GM12875 (cell line): ENCODE data around the gene PLXNA4.

ENCODE experiments used
- H3K4me3 ChIP-seq: one replicate; pipeline ENCODE4 v1.5.1; 2011; ENCODE audit warnings: low read depth, low read length, control low read depth
- TF ChIP-seq, protein P1 (sequence below): IDR thresholded peaks from 2 replicates; pipeline ENCODE4 v1.5.1; 2011; ENCODE audit warnings: low read depth, mild to moderate bottlenecking, control low read depth, inconsistent platforms, low read length, moderate library complexity, borderline replicate concordance; ENCODE audit not compliant: insufficient read depth

The PLXNA4 gene

DNA sequence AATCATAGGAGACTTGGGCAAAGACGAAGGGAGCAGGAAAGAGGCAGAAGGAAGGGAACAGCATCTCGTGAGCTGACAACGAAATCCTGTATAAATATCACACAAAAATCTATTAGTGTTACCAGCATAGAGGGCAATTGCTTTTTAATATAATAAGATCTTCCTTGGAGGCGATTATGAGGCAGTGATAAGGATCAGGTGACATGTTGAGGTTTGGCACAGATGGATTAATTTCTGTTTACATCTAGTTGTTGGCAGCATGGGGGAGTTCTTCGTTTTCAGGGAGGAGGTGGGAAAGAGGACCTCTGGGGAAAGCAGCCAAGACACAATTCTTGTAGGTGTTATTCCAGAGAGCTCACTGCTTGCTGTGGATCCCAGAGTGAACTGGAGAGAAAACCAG, 163.8 kb downstream of the PLXNA4 start:
- TF ChIP-seq, protein P1, sequence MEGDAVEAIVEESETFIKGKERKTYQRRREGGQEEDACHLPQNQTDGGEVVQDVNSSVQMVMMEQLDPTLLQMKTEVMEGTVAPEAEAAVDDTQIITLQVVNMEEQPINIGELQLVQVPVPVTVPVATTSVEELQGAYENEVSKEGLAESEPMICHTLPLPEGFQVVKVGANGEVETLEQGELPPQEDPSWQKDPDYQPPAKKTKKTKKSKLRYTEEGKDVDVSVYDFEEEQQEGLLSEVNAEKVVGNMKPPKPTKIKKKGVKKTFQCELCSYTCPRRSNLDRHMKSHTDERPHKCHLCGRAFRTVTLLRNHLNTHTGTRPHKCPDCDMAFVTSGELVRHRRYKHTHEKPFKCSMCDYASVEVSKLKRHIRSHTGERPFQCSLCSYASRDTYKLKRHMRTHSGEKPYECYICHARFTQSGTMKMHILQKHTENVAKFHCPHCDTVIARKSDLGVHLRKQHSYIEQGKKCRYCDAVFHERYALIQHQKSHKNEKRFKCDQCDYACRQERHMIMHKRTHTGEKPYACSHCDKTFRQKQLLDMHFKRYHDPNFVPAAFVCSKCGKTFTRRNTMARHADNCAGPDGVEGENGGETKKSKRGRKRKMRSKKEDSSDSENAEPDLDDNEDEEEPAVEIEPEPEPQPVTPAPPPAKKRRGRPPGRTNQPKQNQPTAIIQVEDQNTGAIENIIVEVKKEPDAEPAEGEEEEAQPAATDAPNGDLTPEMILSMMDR: no peak
- no peak overlapping the region for H3K4me3 ChIP-seq

DNA sequence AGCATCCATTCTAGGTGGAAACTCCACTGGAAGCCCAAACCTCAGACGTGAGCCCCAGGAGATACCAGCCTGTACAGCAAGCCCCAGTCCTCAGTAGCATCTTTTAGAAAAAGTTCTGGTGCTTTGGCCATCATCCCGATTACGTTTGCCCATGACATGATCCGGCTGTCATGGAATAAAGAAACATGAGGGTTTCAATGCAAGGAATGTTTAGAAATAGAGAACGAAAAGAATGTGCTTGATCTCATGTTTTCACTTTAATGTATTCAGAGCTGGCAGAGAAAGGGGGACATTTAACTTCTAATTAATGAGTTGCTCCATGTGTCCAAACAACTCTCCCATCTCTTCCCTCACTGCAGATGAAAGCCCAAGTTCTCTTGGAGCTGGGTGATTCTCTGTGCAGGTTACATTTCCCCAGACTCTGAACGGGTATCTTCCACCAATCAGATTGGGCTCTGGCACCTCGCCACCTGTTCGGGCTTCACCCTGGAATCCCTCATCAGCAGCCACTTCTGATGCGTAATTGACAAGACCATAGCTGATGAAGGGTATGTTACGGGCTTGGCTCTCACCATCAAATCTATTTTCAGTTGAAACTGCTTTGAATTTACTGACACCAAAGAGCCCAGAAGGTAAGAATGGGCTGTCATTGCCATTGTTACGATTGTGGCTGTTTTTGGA, 165.3 kb downstream of the PLXNA4 start:
- TF ChIP-seq, protein P1: no peak
- H3K4me3 ChIP-seq: no peak overlapping the region

DNA sequence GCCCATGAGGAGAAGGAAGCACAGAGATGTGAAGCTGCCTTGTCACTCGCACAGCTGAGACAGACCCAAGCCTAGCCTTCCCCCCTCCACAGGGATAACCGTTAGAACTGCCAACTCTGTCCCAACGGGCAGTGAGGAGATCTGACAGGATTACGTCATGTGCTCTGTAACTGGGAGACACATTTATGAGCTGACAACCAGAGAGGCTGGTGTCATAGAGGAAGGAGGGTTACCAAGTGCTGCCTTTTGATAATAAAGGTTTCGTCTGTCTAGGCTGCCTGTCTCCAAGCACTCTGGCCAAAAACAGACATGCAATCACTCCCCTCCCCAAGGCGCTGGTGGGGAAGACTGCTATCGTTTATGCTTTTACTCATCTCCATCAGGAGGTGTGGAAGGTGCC, 165.9 kb downstream of the PLXNA4 start:
- H3K4me3 ChIP-seq: no peak overlapping the region
- TF ChIP-seq, protein P1: no peak

DNA sequence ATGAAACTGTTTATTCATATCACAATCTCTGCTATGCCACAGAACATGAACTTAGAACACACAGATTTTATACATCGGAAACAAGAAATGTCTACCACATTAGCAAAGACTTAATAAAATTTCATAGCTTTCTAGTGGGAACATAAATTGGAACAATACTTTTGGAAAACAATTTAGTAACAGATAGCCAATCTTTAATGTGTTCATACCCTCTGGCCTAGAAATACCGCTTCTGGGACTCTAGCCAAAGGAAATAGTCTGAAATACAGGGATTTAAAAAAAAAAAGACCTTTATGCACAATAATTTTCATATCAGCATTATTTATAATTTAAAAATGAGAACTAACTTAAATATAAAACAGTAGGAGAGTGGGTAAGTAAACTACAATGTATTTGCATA, 168.5 kb downstream of the PLXNA4 start:
- TF ChIP-seq, protein P1: no peak
- no peak overlapping the region for H3K4me3 ChIP-seq

DNA sequence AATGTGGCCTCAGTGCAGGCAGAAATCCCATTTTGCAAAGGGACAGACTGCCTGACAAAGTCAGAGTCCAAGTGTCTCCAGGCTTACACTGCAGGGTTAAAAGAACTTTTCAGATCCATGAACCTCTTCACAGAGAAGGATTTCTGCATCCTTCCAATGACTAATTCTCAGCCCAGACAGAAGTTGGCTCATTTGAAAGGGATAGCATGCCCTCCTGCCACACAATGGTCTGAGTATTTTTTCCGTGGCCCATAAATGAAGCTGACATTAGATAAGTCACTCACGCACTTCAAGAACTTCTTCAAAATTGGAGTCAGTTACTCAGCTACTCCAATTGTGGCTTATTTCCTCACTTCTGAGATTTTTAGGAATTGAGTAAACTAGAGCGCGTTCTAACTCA, 170.2 kb downstream of the PLXNA4 start:
- TF ChIP-seq, protein P1: no peak
- no peak overlapping the region for H3K4me3 ChIP-seq

DNA sequence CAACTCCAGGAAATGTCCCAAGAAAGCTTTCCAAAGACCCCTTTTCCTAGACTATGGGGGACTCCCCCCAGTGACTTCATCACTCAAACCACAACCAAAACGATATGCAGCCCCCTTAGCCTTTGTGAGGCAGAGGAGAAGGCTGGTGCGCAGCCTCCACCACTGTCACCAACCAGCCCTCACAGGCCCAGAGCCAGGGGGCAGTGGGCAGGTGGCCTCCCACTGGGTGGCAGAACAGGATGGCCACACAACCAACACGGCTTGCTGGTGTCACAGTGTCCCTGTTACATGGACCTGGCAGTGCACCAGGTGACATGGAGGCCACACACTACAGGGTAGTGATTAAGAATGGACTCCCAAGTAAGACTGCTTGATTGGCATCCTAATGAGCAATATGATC, 172.0 kb downstream of the PLXNA4 start:
- TF ChIP-seq, protein P1: no peak
- no peak overlapping the region for H3K4me3 ChIP-seq

DNA sequence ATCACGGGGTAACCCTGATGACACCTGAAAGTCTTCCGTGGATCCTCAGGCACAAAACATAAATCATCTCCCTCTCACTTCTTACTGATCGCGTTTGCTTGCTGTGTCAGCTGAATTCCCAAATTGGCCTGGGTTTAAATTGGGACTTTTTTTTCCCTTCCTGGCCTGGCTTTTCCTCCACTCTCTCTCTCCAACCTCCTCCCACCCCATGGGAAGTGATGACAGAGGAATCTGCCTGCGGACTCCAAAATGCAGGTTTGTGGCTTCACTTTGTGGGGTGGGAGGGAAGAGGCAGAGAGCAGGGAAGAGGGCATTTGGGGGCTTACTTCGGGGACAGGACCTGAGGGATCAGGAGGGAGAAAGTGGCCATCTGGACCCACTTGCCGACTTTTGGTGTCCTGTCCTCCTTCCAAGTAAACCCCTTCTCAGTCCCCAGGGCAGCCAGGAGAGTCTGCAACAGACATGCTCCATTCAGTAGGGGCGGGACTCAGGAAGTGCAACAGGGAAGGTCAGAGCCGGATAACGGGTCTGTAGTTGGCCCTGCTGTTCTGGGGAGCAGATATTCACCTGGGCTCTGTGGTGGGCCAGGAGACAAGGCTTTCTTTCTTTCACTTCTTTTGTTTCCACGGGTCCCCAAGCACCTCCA, 172.7 kb downstream of the PLXNA4 start:
- H3K4me3 ChIP-seq: no peak overlapping the region
- TF ChIP-seq, protein P1: no peak
